GM06990 (cell line): Measurements from ENCODE around the gene ADM2.

Experiments
- DNase-seq: peaks from one replicate; pipeline ENCODE4 v3.0.0-alpha.2; 2011; ENCODE audit not compliant: insufficient read length; ENCODE audit errors: extremely low read depth
- H3K27me3 ChIP-seq: replicated peaks from 2 replicates; pipeline ENCODE4 v1.6.0; 2011; ENCODE audit warnings: low read length; ENCODE audit not compliant: control insufficient read depth, insufficient read depth
- H3K36me3 ChIP-seq: 2 replicates; pipeline ENCODE4 v1.5.1; 2011; ENCODE audit warnings: low read length; ENCODE audit not compliant: control insufficient read depth, insufficient read depth
- H3K4me3 ChIP-seq: replicated peaks from 2 replicates; pipeline ENCODE4 v1.5.1; 2011; ENCODE audit warnings: low read depth, mild to moderate bottlenecking, control low read depth, low read length
- TF ChIP-seq, protein P1 (sequence below): IDR thresholded peaks from 2 replicates; pipeline ENCODE4 v1.5.1; 2011; ENCODE audit warnings: low read length, control low read depth, mild to moderate bottlenecking, inconsistent platforms; ENCODE audit not compliant: insufficient read depth, poor library complexity, severe bottlenecking

The ADM2 gene

DNA sequence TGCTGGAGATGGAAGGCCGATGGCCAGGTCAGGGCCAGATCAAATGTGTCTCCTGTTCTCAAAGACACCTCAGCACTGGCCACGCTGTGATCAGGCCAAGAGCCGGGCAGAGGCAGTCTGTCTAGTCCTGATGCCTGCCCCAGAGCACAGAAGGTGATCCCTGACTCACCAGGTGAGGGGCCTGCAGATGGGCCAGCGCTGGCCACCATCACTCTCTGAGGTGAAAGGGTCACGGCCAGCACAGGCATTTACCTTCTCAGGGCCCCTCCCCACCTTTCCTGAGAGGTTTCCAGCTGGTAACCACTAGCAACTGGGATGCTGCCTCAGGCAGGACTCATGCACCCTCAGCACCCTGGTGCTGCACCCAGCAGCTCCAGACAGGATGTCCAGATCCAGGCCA is 9.4 kb upstream of the ADM2 start:
- Histone ChIP-seq H3K4me3 (no peak overlapping the region), H3K27me3 (no peaks in the 10 kb centered on the region), H3K36me3 (peaks cover 9% of the 10 kb centered on the region)
- no peak for DNase-seq
- TF ChIP-seq, protein P1, sequence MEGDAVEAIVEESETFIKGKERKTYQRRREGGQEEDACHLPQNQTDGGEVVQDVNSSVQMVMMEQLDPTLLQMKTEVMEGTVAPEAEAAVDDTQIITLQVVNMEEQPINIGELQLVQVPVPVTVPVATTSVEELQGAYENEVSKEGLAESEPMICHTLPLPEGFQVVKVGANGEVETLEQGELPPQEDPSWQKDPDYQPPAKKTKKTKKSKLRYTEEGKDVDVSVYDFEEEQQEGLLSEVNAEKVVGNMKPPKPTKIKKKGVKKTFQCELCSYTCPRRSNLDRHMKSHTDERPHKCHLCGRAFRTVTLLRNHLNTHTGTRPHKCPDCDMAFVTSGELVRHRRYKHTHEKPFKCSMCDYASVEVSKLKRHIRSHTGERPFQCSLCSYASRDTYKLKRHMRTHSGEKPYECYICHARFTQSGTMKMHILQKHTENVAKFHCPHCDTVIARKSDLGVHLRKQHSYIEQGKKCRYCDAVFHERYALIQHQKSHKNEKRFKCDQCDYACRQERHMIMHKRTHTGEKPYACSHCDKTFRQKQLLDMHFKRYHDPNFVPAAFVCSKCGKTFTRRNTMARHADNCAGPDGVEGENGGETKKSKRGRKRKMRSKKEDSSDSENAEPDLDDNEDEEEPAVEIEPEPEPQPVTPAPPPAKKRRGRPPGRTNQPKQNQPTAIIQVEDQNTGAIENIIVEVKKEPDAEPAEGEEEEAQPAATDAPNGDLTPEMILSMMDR, result no peak

DNA sequence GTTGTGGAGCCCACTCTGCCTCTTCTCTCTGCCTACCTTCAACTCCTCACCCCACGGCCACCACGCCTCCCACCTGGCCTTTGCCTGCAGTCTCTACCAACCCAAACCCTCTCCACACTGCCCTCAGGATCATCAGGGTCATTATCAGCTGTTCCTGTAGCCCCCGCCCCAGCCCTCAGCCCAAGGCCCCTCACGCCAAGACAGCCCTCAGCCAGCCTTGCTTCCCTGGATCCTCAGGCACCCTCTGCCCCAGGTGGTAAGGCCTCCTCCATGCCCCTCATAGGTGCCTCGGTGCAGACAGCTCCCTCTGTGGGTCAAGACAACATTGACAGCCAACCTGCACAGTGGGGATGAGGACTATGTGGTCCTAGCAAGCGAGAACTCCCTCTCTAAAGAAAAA is 8.3 kb upstream of the ADM2 start:
- peaks cover 3% of the 10 kb centered on the region for H3K36me3 ChIP-seq
- H3K4me3 ChIP-seq, result peak overlapping the region; percentile 61; the same call in 1 of the 2 replicates
- DNase-seq, result no peak
- H3K27me3 ChIP-seq, result no peaks in the 10 kb centered on the region
- TF ChIP-seq, protein P1, result peak; percentile 74

DNA sequence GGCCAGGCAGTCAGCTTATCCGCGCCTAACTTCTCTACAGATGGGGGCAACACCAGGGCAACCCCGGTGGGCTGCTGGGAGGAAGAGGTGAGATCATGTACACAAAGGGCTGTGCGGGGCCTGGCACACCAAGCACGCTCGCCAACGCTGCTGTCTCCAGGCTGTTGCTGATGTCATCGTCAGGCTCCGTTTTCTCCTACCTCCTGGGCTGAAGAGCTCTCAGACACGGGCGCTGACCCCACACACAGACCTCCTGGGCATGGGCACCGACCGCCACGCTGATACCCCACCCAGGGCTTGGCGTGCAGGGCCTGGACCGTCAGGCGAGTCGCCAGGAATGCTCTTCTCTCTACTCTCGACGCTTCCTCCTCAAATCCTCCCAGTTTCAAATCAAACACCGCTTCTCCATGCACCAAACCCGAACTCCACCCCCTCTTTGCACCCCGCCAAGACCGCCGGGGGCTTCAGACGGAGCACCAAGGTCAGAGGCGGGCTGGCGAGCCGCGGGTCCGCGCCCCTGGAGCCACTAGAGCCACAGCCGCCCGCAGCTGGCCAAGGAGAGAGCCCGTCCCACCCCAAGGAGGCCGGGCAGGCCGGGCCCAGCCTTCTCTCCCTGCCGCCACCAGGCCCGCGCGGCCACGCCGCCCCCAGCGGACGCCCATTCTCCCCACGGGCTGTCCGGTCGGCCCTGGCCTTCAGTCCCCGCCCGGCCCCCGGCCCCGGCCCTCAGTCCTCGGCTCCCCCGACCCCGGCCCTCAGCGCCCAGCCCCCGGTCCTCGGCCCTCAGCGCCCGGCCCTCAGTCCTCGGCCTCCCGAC is 7.3 kb upstream of the ADM2 start:
- H3K4me3 ChIP-seq, result peak overlapping the region; percentile 61
- H3K27me3 ChIP-seq, result no peaks in the 10 kb centered on the region
- H3K36me3 ChIP-seq, result peaks cover 1% of the 10 kb centered on the region
- TF ChIP-seq, protein P1, result no peak
- no peak for DNase-seq

DNA sequence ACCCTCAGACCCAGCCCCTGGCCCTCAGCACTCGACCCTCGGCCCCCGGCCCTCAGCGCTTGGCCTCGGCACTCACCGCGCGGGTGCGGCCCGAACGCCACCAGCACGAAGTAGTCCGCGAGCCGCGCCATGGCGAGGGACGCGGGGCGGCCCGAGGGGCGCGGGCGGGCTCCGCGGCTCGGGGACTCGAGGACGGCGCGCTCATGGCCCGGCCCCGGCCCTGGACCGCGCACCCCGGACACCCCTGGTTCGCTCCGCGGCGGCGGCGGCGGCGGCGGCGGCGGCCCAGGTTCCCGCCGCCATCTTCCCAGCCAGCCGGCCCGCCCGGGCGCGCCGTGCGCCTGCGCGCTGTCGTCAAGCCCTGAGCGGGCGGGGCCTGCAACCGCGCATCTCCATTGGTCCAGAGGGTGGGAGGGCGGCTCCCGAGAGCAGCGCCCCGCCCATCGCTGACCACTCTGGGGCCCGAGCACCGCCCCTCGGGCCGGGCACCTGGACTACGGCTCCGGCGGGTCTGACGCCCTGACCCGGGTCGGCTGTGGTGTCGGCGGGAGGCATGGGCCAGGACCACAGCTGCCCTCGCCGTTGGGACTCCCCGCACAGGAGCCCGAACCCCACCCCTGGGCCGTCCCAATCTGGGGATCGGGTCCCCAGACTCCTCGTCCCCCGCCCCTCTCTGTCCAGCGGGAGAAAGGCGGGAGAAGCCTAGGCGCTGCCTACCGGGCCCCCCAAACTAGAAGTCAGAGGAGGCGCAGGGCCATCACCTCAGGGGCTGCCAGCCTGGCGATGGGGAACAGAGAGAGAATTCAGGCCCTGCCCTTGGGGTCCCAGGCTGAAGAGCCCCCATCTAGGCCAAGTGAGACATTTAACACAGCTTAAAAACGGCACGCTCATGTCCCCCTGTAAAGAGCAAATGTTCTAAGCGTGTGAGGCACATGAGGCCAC is 6.4 kb upstream of the ADM2 start, which contains the start of gene SBF1:
TSS of gene SBF1 (minus strand) at position 326 of the 942 bp plus-strand sequence. CDS start at position 131, 195 bp downstream.
- TF ChIP-seq, protein P1, result no peak
- no peaks in the 10 kb centered on the region for H3K27me3 ChIP-seq
- DNase-seq, result peak; percentile 91

DNA sequence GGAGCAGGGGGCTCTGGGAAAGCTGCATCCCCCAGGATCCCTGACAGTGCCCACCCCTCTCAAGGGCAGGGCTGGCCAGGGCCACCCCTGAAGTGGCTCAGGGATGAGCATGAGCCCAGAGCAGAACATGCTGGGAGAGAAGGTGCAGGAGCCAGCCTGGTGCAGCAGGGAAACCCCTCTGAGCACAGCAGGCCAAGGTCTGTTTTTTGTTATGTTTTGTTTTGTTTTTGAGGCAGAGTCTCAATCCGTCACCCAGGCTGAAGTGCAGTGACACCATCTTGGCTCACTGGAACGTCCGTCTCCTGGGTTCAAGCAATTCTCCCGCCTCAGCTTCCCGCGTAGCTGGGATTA is 5.7 kb upstream of the ADM2 start:
- no peak for DNase-seq
- Histone ChIP-seq H3K4me3 (no peak overlapping the region; the same call in 1 of the 2 replicates), H3K27me3 (no peaks in the 10 kb centered on the region), H3K36me3 (peaks cover 1% of the 10 kb centered on the region)
- TF ChIP-seq, protein P1, result no peak

More for the DNA sequence above, 6.4 kb upstream of the ADM2 start, which contains the start of gene SBF1:
- peak within 1 kb of the TSS; percentile 70 for H3K4me3 ChIP-seq
- H3K36me3 ChIP-seq, result peaks cover 1% of the 10 kb centered on the region
